NCI-H2107 treated with DMSO at 0.1 percent for 48 hours (cell line): Measurements from ENCODE around the gene SERPINB11.
"Not testable (repeated sequence)": the region's sequence is repeated elsewhere in the genome, so short reads cannot be mapped to it uniquely, and the experiment has no call there.

Experiments
- DNase-seq: peaks from one replicate; lab custom pipeline; 2025; ENCODE audit not compliant: unreplicated experiment; lab: John Stamatoyannopoulos, UW

The SERPINB11 gene

GRCh38 chr18:63702660-63703059, at the start of gene SERPINB11:
TSS of gene SERPINB11 (plus strand) at chr18:63702960. CDS start at chr18:63710194, 7,234 bp downstream.
- DNase-seq, result no peak

- DNase-seq, result not testable (repeated sequence)
Observed at GRCh38 chr18:63658920-63659319, 43.8 kb upstream of the SERPINB11 start.

- DNase-seq, result not testable (repeated sequence)
Observed at GRCh38 chr18:63661750-63662149, 41.0 kb upstream of the SERPINB11 start, which contains the start of gene SERPINB3. TSS of gene SERPINB3 (minus strand) at chr18:63661893. CDS start at chr18:63661216, 677 bp downstream.

- no peak for DNase-seq
Observed at GRCh38 chr18:63664571-63664970, 38.2 kb upstream of the SERPINB11 start.

DNA sequence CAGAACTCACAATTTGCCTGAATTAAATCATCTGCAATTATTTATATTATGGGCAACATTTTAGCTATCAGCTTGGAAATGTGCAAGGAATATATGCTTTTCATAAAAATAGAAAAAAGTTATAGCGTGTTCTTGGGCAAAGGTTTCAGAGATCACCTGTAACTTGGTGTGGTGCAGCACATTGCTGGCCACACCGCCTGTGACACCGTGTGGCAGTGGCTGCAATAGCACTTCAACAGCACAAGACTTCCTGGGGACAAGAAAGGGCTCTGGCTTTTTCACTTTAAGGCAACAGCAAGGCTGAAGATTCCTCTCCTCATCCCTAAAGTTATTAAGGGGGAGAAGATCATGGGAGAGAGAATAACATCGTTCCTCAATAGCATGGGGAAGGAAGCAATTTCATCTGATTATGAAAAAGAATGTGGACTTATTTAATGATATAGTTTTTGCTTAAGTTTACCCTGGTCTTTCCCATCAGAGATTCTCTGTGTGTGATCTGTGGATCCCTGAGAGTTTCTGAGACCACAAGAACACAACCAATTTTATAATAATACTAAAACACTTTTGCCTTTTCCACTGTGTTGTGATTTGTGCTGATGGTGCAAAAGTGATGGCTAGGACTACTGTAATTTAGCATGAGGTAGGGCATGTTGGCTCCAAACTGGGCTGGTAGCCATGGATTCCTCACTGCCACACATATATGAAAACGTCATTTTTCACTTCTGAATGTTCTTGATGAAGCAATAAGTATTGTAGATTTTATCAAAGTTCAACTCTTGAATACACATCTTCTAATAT, 26.0 kb upstream of the SERPINB11 start:
- DNase-seq, result peak; percentile 4

GRCh38 chr18:63677500-63678225, 25.1 kb upstream of the SERPINB11 start:
- DNase-seq, result no peak

- no peak for DNase-seq
Observed at GRCh38 chr18:63679820-63680606, 22.7 kb upstream of the SERPINB11 start.

DNA sequence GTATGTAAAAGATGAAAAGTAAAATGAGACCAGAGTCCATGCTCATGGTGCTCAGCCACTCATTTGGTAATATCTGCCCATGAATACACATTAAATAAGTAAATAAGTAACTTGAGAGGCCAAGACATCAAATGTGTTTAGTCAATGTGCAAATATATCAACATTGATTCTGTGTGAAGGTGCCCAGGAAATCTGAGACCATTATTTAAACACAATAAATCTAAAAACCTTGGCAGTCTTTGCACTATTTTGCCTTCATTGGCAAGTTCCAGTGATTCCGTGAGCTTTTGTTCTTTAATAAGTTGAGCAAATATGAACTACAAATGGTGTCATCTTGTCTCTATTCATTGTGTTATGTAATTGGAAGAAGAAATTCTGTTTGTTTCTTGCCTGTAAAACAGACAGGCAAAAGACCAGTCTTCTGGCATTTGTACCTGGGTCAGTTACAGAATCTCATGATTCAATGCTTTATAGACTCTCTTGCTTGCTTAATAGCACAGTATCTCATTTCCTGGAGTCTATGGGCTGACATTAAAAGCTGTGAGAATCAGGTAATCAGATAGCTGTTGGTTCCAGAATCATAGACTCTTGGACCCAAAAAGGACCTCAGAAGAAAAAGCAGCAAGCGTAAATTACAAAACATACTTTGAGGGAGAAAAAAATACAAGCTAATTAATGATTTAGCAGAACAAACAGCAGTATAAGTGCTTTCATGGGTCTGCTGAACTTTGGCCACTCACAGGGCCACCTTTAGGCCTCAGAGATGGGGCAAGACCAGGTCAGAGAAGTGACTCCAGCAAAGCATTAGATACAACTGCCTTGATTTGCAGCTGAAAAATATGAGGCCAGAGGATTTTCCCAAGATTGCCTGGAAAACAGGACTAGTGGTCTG, 21.1 kb upstream of the SERPINB11 start:
- DNase-seq, result no peak

GRCh38 chr18:63683152-63683551, 19.6 kb upstream of the SERPINB11 start:
- no peak for DNase-seq

DNA sequence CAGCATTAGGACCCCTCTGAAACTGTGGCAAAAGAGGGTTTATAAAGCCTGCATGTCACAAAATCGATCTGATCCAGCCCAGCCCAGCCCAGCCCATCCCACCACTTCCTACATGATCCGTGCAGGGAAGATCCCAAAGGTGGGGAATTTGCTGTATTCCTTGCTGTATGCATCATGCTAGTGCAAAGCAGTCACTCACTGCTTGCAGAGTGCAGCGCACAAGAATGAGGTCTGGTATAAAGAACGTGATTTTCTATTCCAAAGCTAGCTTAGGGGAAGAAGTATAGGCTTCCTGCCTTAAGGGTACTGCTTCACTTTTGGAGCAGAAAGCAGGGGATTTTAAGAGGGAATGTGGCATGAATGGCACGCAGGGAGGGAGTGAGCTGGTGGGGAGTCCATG, 18.9 kb upstream of the SERPINB11 start:
- DNase-seq, result no peak

DNA sequence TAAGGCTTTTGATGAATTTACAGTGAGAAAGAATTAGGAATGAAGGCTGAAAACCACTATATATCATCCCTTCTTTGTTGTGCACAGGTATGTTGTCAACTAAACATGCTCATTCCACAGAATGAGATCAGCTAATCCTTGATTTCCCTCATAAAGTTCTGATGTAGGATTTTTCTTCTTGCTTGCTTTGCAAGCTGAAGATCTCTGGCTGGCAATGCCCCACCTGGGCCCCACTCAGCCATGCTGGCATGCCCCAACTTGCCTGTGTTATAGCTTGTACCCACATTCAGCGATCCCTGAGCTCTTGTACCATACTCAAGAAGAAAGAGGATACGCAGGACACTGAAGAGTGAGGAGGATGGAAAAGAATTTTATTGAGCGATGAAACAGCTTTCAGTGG, 18.0 kb upstream of the SERPINB11 start:
- no peak for DNase-seq

DNA sequence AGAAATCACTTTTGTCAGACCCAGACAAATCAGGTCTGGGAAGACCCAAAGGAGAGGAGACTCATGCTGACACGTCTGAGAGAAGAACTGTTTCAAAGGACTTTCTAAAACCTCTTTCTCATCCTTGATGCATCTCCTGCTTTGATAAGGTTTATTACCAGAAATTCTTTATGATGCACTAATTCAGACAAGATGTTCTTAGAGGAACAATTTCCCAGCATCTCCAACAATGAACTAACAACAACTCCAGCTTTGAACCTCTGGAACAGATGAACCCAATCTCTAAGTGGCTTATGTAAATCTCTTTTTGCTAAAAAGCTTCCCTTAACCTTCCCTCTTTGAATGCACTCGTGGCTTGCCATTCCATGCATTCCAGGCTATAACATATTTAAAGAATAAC, 15.9 kb upstream of the SERPINB11 start:
- no peak for DNase-seq

GRCh38 chr18:63689064-63689463, 13.7 kb upstream of the SERPINB11 start:
- no peak for DNase-seq

GRCh38 chr18:63697097-63697660, 5.6 kb upstream of the SERPINB11 start:
- DNase-seq, result no peak

- DNase-seq, result no peak
Observed at GRCh38 chr18:63700501-63700900, 2.3 kb upstream of the SERPINB11 start.

GRCh38 chr18:63701952-63702351, 808 bp upstream of the SERPINB11 start:
- no peak for DNase-seq

DNA sequence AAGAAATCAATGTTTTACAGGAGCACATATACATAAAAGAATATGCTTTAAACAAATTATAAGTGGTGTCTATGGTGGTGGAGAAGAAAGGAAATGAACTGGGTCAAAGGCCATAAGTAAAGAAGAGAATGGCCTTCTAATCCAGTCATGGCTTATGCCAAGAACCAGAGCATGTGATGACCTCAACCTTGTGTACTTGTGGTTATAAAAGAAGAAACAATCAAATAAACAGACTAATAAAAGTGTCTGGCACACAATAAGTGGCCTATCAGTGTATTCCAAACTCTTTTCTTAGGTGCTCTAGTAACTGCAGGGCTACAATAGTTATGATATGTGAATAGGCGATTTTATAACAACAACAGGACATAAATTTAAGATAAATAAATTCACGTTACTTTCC, 2.6 kb downstream of the SERPINB11 start:
- DNase-seq, result no peak

DNA sequence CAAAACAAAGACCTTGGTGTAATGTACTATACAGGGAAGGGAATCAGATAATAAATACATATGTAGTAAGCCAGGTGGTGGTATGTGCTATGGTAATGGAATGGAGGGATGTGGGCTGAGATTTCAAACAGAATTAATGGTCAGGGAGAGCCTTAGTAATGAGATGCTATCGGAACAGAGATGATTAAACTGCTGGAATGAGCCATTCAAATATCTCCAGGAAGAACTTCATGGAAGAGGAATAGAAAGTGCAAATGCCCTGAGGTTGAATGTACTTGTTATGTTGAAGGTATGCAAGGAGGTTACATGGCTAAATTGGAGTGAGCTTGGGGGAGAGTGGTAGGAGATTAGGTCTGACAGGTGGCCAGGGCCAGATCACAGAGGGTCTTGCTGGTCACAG, 5.1 kb downstream of the SERPINB11 start:
- no peak for DNase-seq

DNA sequence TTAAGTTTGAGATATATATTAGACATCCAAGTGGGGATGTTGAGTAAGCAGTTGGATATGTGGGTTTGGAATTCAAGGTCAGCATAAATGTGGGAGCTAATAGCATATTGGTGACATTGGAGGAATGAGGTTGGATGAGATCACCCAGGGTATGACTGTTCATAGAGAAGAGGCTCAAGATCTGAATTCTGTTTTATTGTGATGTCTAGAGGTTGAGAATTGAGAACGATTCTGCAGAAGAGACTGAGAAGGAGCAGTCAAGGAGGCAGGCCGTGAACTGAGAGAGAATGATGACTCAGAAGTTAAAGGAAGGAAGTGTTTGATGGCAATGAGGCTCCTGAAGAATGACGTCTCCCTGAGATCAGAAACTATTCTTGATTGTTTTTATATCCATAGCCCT, 5.9 kb downstream of the SERPINB11 start:
- DNase-seq, result no peak
